Naive thymus-derived CD8-positive, alpha-beta T cell (primary cell): ENCODE results near the gene UFC1. TPM values are rescaled to one million over a fixed set of nuclear protein-coding genes. Genes with fewer than 3 reads are reported as not detected.

Experiments
- ATAC-seq, 2 donors: fragments of 150-1000 bp; cut with Tn5 transposase in 1 of 2; sonication (Bioruptor Pico), chemical (Tn5 transposase) in 1 of 2; 1 replicate in 1 of 2; 2 replicates in 1 of 2; pipeline ENCODE4 v1.10.0; 2021; ENCODE audit warnings: mild to moderate bottlenecking in 2 of 2, moderate library complexity in 2 of 2
- POLR2A ChIA-PET: fragments of 350-600 bp; sonication (Branson Sonifier 250); formaldehyde crosslinking; loops from one replicate; lab custom pipeline; 2021; ENCODE audit warnings: antibody characterized with exemption; lab: Charles Lee
- DNase-seq, 10 donors: peaks; one replicate each; pipeline versions ENCODE4 v3.0.0 to v3.0.0-alpha.2; 2020 to 2022
- H3K27ac Mint-ChIP-seq, 10 donors: one replicate each; pipeline ENCODE4 v1.8.0; 2020 to 2022; ENCODE audit warnings: mild to moderate bottlenecking in 10 of 10, mixed read lengths in 10 of 10, moderate library complexity in 4 of 10, inconsistent platforms in 1 of 10
- H3K27me3 Mint-ChIP-seq, 5 donors: one replicate each; pipeline ENCODE4 v1.8.0; 2021 to 2022; ENCODE audit warnings: mixed read lengths in 5 of 5
- H3K36me3 Mint-ChIP-seq, 3 donors: one replicate each; pipeline ENCODE4 v1.8.0; 2020 to 2022; ENCODE audit warnings: mixed read lengths in 3 of 3, mild to moderate bottlenecking in 2 of 3, inconsistent platforms in 1 of 3
- H3K4me1 Mint-ChIP-seq, 4 donors: one replicate each; pipeline ENCODE4 v1.8.0; 2021 to 2022; ENCODE audit warnings: mixed read lengths in 4 of 4
- H3K4me3 Mint-ChIP-seq, 10 donors: one replicate each; pipeline ENCODE4 v1.8.0; 2020 to 2022; ENCODE audit warnings: mild to moderate bottlenecking in 10 of 10, mixed read lengths in 10 of 10, moderate library complexity in 6 of 10, inconsistent platforms in 1 of 10
- H3K9me3 Mint-ChIP-seq, 9 donors: one replicate each; pipeline ENCODE4 v1.8.0; 2020 to 2022; ENCODE audit warnings: mixed read lengths in 9 of 9, mild to moderate bottlenecking in 3 of 9, inconsistent platforms in 1 of 9, moderate library complexity in 1 of 9
- polyA plus RNA-seq, 3 donors: library from polyadenylated mRNA; unstranded; fragments of 300-500 nt; fragmentation: Illumina TruSeq; gene quantifications; one replicate each; pipeline ENCODE4 v1.2.3, GENCODE V29; 2021
- total RNA-seq, 8 experiments: library from RNA in 2 of 8; stranded (reverse) in 2 of 8; gene quantifications; one replicate each; pipeline ENCODE4 v1.2.3 and lab custom pipeline; 2021 to 2026

UFC1 gene
- total and polyA plus RNA-seq, 5 experiments from 2014 or later = 116 to 158 (median 148) TPM

DNA sequence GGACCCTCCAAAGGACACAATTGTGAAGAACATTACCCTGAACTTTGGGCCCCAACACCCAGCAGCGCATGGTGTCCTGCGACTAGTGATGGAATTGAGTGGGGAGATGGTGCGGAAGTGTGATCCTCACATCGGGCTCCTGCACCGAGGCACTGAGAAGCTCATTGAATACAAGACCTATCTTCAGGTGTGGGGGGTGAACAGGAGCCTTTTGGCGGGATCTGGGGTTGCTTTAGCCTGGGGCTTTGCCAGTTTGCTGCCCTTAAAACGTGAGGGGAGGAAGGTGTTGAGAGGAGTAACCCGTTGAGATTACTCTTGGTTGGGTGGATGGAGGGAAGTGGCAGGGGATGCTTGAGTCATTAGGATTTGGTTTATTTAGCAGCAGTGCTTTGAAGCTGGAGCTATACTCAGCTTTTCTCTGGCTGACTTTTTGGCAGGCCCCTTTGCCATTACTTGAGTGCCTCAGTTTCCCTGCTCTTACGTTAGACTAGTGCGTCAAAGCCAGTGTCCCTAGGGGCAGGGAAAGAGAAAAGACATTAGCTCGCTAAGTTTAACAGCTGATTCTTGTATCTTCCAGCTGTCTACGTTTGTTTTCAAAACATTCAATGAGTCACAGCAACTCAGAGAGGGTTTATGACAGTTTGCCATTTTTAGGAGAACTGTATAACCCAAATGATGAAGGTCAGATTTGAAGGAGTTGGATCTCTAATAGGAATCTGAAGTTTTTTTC lies 52.8 kb downstream of the UFC1 start:
- Mint-ChIP-seq H3K4me3 (no peak overlapping the region), H3K4me1 (peaks cover 27 to 71% (median 60%) of the 10 kb centered on the region in 4 donors), H3K36me3 (peaks cover 11 to 76% (median 11%) of the 10 kb centered on the region in 3 donors), H3K9me3 (no peaks in the 10 kb centered on the region), H3K27me3 (no peaks in the 10 kb centered on the region), H3K27ac (peak overlapping the region in 7 of 10 donors; percentile 3 to 86 (median 71))
- POLR2A ChIA-PET = interaction anchor here (0.6 to 7.3 kb wide), 5 partner anchors 8 to 108 kb away, joined by 3 to 231 read pairs (median 6); partner anchors contain the start of genes APOA2, FCER1G, SDHC and TOMM40L
- ATAC-seq (no peak), DNase-seq (no peak)

DNA sequence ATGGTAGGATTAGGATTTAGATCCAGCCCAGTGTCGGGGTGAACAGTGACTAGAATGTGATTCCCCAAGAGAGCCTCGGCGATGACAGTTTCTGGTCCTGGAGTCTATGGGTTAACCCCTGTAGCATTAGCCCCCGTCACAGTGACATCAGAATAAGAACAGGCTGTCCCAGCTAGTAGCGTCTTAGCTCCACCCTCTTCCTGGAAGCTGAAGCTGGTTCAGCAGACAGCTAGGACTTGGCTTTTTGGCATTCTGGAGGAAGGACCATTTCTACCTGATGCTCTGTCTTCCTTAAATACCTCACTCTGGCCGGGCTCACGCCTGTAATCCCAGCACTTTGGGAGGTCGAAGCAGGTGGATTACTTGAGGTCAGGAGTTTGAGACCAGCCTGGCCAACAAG lies 53.4 kb downstream of the UFC1 start:
- Mint-ChIP-seq H3K4me1 (peaks cover 25 to 65% (median 57%) of the 10 kb centered on the region in 4 donors), H3K27me3 (no peaks in the 10 kb centered on the region), H3K9me3 (no peaks in the 10 kb centered on the region), H3K36me3 (peaks cover 11 to 82% (median 11%) of the 10 kb centered on the region in 3 donors), H3K4me3 (no peak overlapping the region), H3K27ac (peak overlapping the region in 3 of 10 donors; percentile 24 to 59 (median 41))
- DNase-seq (no peak), ATAC-seq (no peak)
- POLR2A ChIA-PET = interaction anchor here (2.0 to 7.3 kb wide), 2 partner anchors 15 to 99 kb away, joined by 6 to 231 read pairs; partner anchors contain the start of genes APOA2, FCER1G and TOMM40L

Other genes with a start within 250 kb of the UFC1 start
- gene ITLN2, start 199.2 kb upstream of the UFC1 start, total RNA-seq = not detected
- not detected for gene ITLN2, start 199.2 kb upstream of the UFC1 start, polyA plus RNA-seq
- gene F11R, start 132.8 kb upstream of the UFC1 start, total RNA-seq = 10 to 100 TPM; 16.3 to 16.4 TPM
- gene F11R, start 132.8 kb upstream of the UFC1 start, polyA plus RNA-seq = 1 to 10 TPM; 6.7 to 9.0 (median 8.1) TPM
- 100 to 1,000 TPM; 100 to 108 TPM for gene TSTD1, start 115.0 kb upstream of the UFC1 start, total RNA-seq
- gene TSTD1, start 115.0 kb upstream of the UFC1 start, polyA plus RNA-seq = 100 to 1,000 TPM; 342 to 508 (median 412) TPM
- gene USF1, start 108.0 kb upstream of the UFC1 start, total RNA-seq = 100 to 1,000 TPM; 107 to 118 TPM
- gene USF1, start 108.0 kb upstream of the UFC1 start, polyA plus RNA-seq = 10 to 100 TPM in 1 of 3 donors, 1 to 10 TPM in 2; 4.3 to 11.1 (median 7.4) TPM
- 100 to 1,000 TPM; 220 to 233 TPM for gene ARHGAP30, start 84.1 kb upstream of the UFC1 start, total RNA-seq
- gene ARHGAP30, start 84.1 kb upstream of the UFC1 start, polyA plus RNA-seq = 100 to 1,000 TPM; 110 to 207 (median 136) TPM
- gene NECTIN4, start 64.4 kb upstream of the UFC1 start, total RNA-seq = not detected
- gene NECTIN4, start 64.4 kb upstream of the UFC1 start, polyA plus RNA-seq = not detected
- under 1 TPM; 0.60 to 0.96 TPM for gene KLHDC9, start 55.6 kb upstream of the UFC1 start, total RNA-seq
- gene KLHDC9, start 55.6 kb upstream of the UFC1 start, polyA plus RNA-seq = 1 to 10 TPM in 1 of 3 donors, under 1 TPM in 2; 0.30 to 1.5 (median 0.62) TPM
- 10 to 100 TPM; 37.9 to 41.4 TPM for gene PFDN2, start 35.9 kb upstream of the UFC1 start, total RNA-seq
- gene PFDN2, start 35.9 kb upstream of the UFC1 start, polyA plus RNA-seq = 10 to 100 TPM; 74.6 to 91.3 (median 86.0) TPM
- gene NIT1, start 35.9 kb upstream of the UFC1 start, total RNA-seq = 10 to 100 TPM; 43.5 to 46.4 TPM
- gene NIT1, start 35.9 kb upstream of the UFC1 start, polyA plus RNA-seq = 10 to 100 TPM; 16.8 to 25.0 (median 18.3) TPM
- gene DEDD, start 21.3 kb upstream of the UFC1 start, total RNA-seq = 10 to 100 TPM; 35.3 to 38.6 TPM
- gene DEDD, start 21.3 kb upstream of the UFC1 start, polyA plus RNA-seq = 10 to 100 TPM; 29.0 to 35.4 (median 29.3) TPM
- gene USP21, start 5.5 kb downstream of the UFC1 start, total RNA-seq = 10 to 100 TPM; 59.2 to 63.8 TPM
- 10 to 100 TPM; 13.8 to 31.4 (median 14.6) TPM for gene USP21, start 5.5 kb downstream of the UFC1 start, polyA plus RNA-seq
- gene PPOX, start 12.4 kb downstream of the UFC1 start, total RNA-seq = 10 to 100 TPM; 76.2 to 82.1 TPM
- 10 to 100 TPM; 12.0 to 17.8 (median 15.7) TPM for gene PPOX, start 12.4 kb downstream of the UFC1 start, polyA plus RNA-seq
- 10 to 100 TPM; 81.0 to 97.4 TPM for gene B4GALT3, start 23.5 kb downstream of the UFC1 start, total RNA-seq
- gene B4GALT3, start 23.5 kb downstream of the UFC1 start, polyA plus RNA-seq = 10 to 100 TPM; 35.4 to 49.9 (median 37.6) TPM
- 1 to 10 TPM; 4.8 to 7.0 TPM for gene ADAMTS4, start 45.1 kb downstream of the UFC1 start, total RNA-seq
- gene ADAMTS4, start 45.1 kb downstream of the UFC1 start, polyA plus RNA-seq = under 1 TPM; 0.07 to 0.34 (median 0.22) TPM
- gene NDUFS2, start 48.4 kb downstream of the UFC1 start, total RNA-seq = 100 to 1,000 TPM; 126 to 127 TPM
- 100 to 1,000 TPM in 1 of 3 donors, 10 to 100 TPM in 2; 78.6 to 106 (median 95.4) TPM for gene NDUFS2, start 48.4 kb downstream of the UFC1 start, polyA plus RNA-seq
- 10 to 100 TPM; 27.7 to 31.8 TPM for gene FCER1G, start 61.3 kb downstream of the UFC1 start, total RNA-seq
- gene FCER1G, start 61.3 kb downstream of the UFC1 start, polyA plus RNA-seq = 100 to 1,000 TPM in 1 of 3 donors, 10 to 100 TPM in 2; 67.1 to 107 (median 84.4) TPM
- not detected for gene APOA2, start 69.7 kb downstream of the UFC1 start, total RNA-seq
- gene APOA2, start 69.7 kb downstream of the UFC1 start, polyA plus RNA-seq = not detected
- gene TOMM40L, start 72.1 kb downstream of the UFC1 start, total RNA-seq = 10 to 100 TPM in 1 of 2 experiments, 1 to 10 TPM in 1; 9.6 to 11.3 TPM
- 1 to 10 TPM; 4.9 to 8.1 (median 8.0) TPM for gene TOMM40L, start 72.1 kb downstream of the UFC1 start, polyA plus RNA-seq
- not detected for gene NR1I3, start 84.2 kb downstream of the UFC1 start, total RNA-seq
- gene NR1I3, start 84.2 kb downstream of the UFC1 start, polyA plus RNA-seq = under 1 TPM in 1 of 3 donors, not detected in 2; 0.19 TPM
- gene PCP4L1, start 104.8 kb downstream of the UFC1 start, total RNA-seq = not detected
- gene PCP4L1, start 104.8 kb downstream of the UFC1 start, polyA plus RNA-seq = not detected
- gene MPZ, start 156.0 kb downstream of the UFC1 start, total RNA-seq = 10 to 100 TPM; 11.9 to 12.2 TPM
- not detected for gene MPZ, start 156.0 kb downstream of the UFC1 start, polyA plus RNA-seq
- 100 to 1,000 TPM; 113 to 127 TPM for gene SDHC, start 160.4 kb downstream of the UFC1 start, total RNA-seq
- 100 to 1,000 TPM; 212 to 297 (median 217) TPM for gene SDHC, start 160.4 kb downstream of the UFC1 start, polyA plus RNA-seq
- not detected for gene CFAP126, start 213.9 kb downstream of the UFC1 start, total RNA-seq
- not detected for gene CFAP126, start 213.9 kb downstream of the UFC1 start, polyA plus RNA-seq